ENCODE measurements around the gene ERBB4.

- TF ChIP-seq ZFP30 (CRISPR knock-in tag; IDR thresholded peaks at IDR 0.05), result no peak
- TF ChIP-seq ESRRG (CRISPR knock-in tag; IDR thresholded peaks at IDR 0.05), result no peak
- no peak for TF ChIP-seq ZNF8 (CRISPR knock-in tag; IDR thresholded peaks at IDR 0.05)
These were observed 1044.1 kb downstream of the ERBB4 start for GRCh38 chr2:211494536-211494935.

All from SK-N-SH treated with all-trans-retinoic acid at 6 μM for 48 hours (cell line).